ENCODE data around the gene LYSMD2. TPM values are rescaled to one million over a fixed set of nuclear protein-coding genes. Genes with fewer than 3 reads are reported as not detected.

The LYSMD2 gene
- total RNA-seq, 1 donor from 2014 or later = 48.6 TPM

- POLR2A ChIA-PET = no interaction called here
- no peaks in the 10 kb centered on the region for H3K9me3 Mint-ChIP-seq
- H3K4me3 Mint-ChIP-seq = no peak overlapping the region
- H3K27ac Mint-ChIP-seq = no peak overlapping the region
- no peaks in the 10 kb centered on the region for H3K27me3 Mint-ChIP-seq
- DNase-seq (no peak), ATAC-seq (ENCODE audit: low read depth) (no peak)
- peaks cover 12% of the 10 kb centered on the region for H3K4me1 Mint-ChIP-seq
- intact Hi-C loops (cut with micrococcal nuclease) = no loop called here
- CTCF ChIA-PET = no interaction called here
- TF ChIP-seq, protein P1, sequence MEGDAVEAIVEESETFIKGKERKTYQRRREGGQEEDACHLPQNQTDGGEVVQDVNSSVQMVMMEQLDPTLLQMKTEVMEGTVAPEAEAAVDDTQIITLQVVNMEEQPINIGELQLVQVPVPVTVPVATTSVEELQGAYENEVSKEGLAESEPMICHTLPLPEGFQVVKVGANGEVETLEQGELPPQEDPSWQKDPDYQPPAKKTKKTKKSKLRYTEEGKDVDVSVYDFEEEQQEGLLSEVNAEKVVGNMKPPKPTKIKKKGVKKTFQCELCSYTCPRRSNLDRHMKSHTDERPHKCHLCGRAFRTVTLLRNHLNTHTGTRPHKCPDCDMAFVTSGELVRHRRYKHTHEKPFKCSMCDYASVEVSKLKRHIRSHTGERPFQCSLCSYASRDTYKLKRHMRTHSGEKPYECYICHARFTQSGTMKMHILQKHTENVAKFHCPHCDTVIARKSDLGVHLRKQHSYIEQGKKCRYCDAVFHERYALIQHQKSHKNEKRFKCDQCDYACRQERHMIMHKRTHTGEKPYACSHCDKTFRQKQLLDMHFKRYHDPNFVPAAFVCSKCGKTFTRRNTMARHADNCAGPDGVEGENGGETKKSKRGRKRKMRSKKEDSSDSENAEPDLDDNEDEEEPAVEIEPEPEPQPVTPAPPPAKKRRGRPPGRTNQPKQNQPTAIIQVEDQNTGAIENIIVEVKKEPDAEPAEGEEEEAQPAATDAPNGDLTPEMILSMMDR (IDR thresholded peaks at IDR 0.05) = no peak
- no peaks in the 10 kb centered on the region for H3K36me3 Mint-ChIP-seq (ENCODE audit: low read depth)
Measured at GRCh38 chr15:51696566-51696965, 40.9 kb downstream of the LYSMD2 start.

- peaks cover 19% of the 10 kb centered on the region for H3K4me1 Mint-ChIP-seq
- ATAC-seq (ENCODE audit: low read depth) (no peak), DNase-seq (no peak)
- TF ChIP-seq, protein P1 (IDR thresholded peaks at IDR 0.05) = no peak
- no peak overlapping the region for H3K27ac Mint-ChIP-seq
- ChIA-PET POLR2A (no interaction called here), CTCF (no interaction called here)
- H3K4me3 Mint-ChIP-seq = no peak overlapping the region
- intact Hi-C loops (cut with micrococcal nuclease) = no loop called here
- H3K9me3 Mint-ChIP-seq = no peaks in the 10 kb centered on the region
- H3K27me3 Mint-ChIP-seq = peaks cover 9% of the 10 kb centered on the region
- no peaks in the 10 kb centered on the region for H3K36me3 Mint-ChIP-seq (ENCODE audit: low read depth)
Measured at GRCh38 chr15:51692154-51692553, 45.3 kb downstream of the LYSMD2 start.

DNA sequence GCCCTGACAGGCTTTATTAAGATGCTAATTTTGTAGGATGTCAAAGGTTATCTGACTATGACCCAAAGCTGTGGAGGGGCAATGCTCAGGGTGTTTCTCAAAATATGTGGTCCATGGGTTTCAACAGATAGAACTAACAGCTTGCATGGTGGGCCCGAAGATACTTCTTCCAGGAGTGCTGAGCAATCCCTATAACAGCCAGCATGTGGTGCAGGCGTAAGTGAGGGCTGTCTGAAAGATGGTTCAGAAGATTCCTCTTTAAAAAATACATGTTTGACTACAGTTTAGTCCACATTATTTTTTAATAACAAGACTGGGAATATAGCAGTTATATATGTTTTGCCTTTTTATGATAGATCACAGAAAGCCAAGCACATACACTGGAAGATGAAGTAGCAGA lies 48.6 kb downstream of the LYSMD2 start:
- H3K27ac Mint-ChIP-seq = no peak overlapping the region
- ChIA-PET CTCF (interaction anchor here (0.8 to 1.5 kb wide), 2 partner anchors 39 to 88 kb away, joined by 3 to 7 read pairs; no protein-coding TSS in a partner anchor), POLR2A (no interaction called here)
- DNase-seq (no peak), ATAC-seq (ENCODE audit: low read depth) (no peak)
- peaks cover 19% of the 10 kb centered on the region for H3K4me1 Mint-ChIP-seq
- no peaks in the 10 kb centered on the region for H3K9me3 Mint-ChIP-seq
- peaks cover 25% of the 10 kb centered on the region for H3K27me3 Mint-ChIP-seq
- no peaks in the 10 kb centered on the region for H3K36me3 Mint-ChIP-seq (ENCODE audit: low read depth)
- intact Hi-C loops (cut with micrococcal nuclease) = no loop called here
- no peak overlapping the region for H3K4me3 Mint-ChIP-seq
- TF ChIP-seq, protein P1 (IDR thresholded peaks at IDR 0.05) = no peak

- ChIA-PET CTCF (no interaction called here), POLR2A (no interaction called here)
- Mint-ChIP-seq H3K27ac (no peak overlapping the region), H3K4me3 (no peak overlapping the region), H3K27me3 (peaks cover 28% of the 10 kb centered on the region), H3K36me3 (ENCODE audit: low read depth) (no peaks in the 10 kb centered on the region), H3K4me1 (peaks cover 16% of the 10 kb centered on the region), H3K9me3 (no peaks in the 10 kb centered on the region)
- intact Hi-C loops (cut with micrococcal nuclease) = no loop called here
- TF ChIP-seq, protein P1 (IDR thresholded peaks at IDR 0.05) = no peak
- ATAC-seq (ENCODE audit: low read depth) (no peak), DNase-seq (no peak)
Measured at GRCh38 chr15:51687565-51687964, 49.9 kb downstream of the LYSMD2 start.

- peaks cover 44% of the 10 kb centered on the region for H3K27me3 Mint-ChIP-seq
- POLR2A ChIA-PET = interaction anchor here (0.7 kb wide), 1 partner anchor 49 kb away, joined by 7 read pairs; no protein-coding TSS in a partner anchor
- DNase-seq (peak; percentile 39), ATAC-seq (ENCODE audit: low read depth) (peak; percentile 60)
- H3K4me1 Mint-ChIP-seq = peaks cover 2% of the 10 kb centered on the region
- CTCF ChIA-PET = interaction anchor here (1.5 to 2.5 kb wide), 2 partner anchors 31 to 95 kb away, joined by 7 to 8 read pairs; no protein-coding TSS in a partner anchor
- intact Hi-C loops (cut with micrococcal nuclease) = loop anchor here (5.0 kb wide), 1 partner anchor 46 kb away; no protein-coding TSS in a partner anchor
- no peaks in the 10 kb centered on the region for H3K36me3 Mint-ChIP-seq (ENCODE audit: low read depth)
- TF ChIP-seq, protein P1 (IDR thresholded peaks at IDR 0.05) = no peak
- H3K27ac Mint-ChIP-seq = no peak within 1 kb of the TSS
- no peak within 1 kb of the TSS for H3K4me3 Mint-ChIP-seq
- H3K9me3 Mint-ChIP-seq = no peaks in the 10 kb centered on the region
Measured at GRCh38 chr15:51681303-51681963, 56.0 kb downstream of the LYSMD2 start, which contains the start of gene SCG3. Gene SCG3 (plus strand): TSS chr15:51681503. CDS start chr15:51681756, 253 bp downstream.

All from activated B cell treated with CpG ODN at 0.5 μM for 24 hours (primary cell).